ENCODE results near the gene PRAMEF1.
"Not testable (repeated sequence)": the region's sequence is repeated elsewhere in the genome, so short reads cannot be mapped to it uniquely, and the experiment has no call there.

PRAMEF1 gene

GRCh38 chr1:12791097-12791496, at the start of gene PRAMEF1:
PRAMEF1 (plus strand) TSS chr1:12791397; CDS start chr1:12793228, 1,831 bp downstream.
- DNase-seq: not testable (repeated sequence)

GRCh38 chr1:12741946-12742345, 49.3 kb upstream of the PRAMEF1 start:
- DNase-seq: no peak

- DNase-seq: no peak
These were observed 45.8 kb upstream of the PRAMEF1 start for GRCh38 chr1:12745126-12745991.

GRCh38 chr1:12745992-12746323, 45.2 kb upstream of the PRAMEF1 start, which contains the start of gene CFAP107:
CFAP107 (plus strand) TSS chr1:12746200; CDS start chr1:12746431, 231 bp downstream.
- no peak for DNase-seq

- DNase-seq: no peak
These were observed 42.3 kb upstream of the PRAMEF1 start for GRCh38 chr1:12748778-12749355.

GRCh38 chr1:12754738-12755137, 36.5 kb upstream of the PRAMEF1 start:
- no peak for DNase-seq

- no peak for DNase-seq
These were observed 34.9 kb upstream of the PRAMEF1 start for GRCh38 chr1:12756273-12756672.

GRCh38 chr1:12756768-12757413, 34.3 kb upstream of the PRAMEF1 start:
- no peak for DNase-seq

- no peak for DNase-seq
These were observed 33.4 kb upstream of the PRAMEF1 start for GRCh38 chr1:12757836-12758235.

GRCh38 chr1:12760256-12760795, 30.9 kb upstream of the PRAMEF1 start:
- no peak for DNase-seq

- no peak for DNase-seq
These were observed 29.4 kb upstream of the PRAMEF1 start for GRCh38 chr1:12761781-12762180.

GRCh38 chr1:12762766-12763165, 28.4 kb upstream of the PRAMEF1 start:
- DNase-seq: no peak

GRCh38 chr1:12763479-12763878, 27.7 kb upstream of the PRAMEF1 start:
- no peak for DNase-seq

GRCh38 chr1:12764016-12764415, 27.2 kb upstream of the PRAMEF1 start:
- no peak for DNase-seq

- no peak for DNase-seq
These were observed 22.2 kb upstream of the PRAMEF1 start for GRCh38 chr1:12769031-12769430.

GRCh38 chr1:12769976-12770505, 21.2 kb upstream of the PRAMEF1 start:
- no peak for DNase-seq

- DNase-seq: no peak
These were observed 20.6 kb upstream of the PRAMEF1 start for GRCh38 chr1:12770620-12771019.

- no peak for DNase-seq
These were observed 20.0 kb upstream of the PRAMEF1 start for GRCh38 chr1:12771186-12771585.

- DNase-seq: no peak
These were observed 18.7 kb upstream of the PRAMEF1 start for GRCh38 chr1:12772520-12772919.

- no peak for DNase-seq
These were observed 17.8 kb upstream of the PRAMEF1 start, which contains the start of gene PRAMEF12 for GRCh38 chr1:12773438-12773837. PRAMEF12 (plus strand) TSS chr1:12773738; CDS start chr1:12774868, 1,130 bp downstream.

- DNase-seq: no peak
These were observed 16.3 kb upstream of the PRAMEF1 start for GRCh38 chr1:12774801-12775345.

GRCh38 chr1:12775443-12775842, 15.8 kb upstream of the PRAMEF1 start:
- DNase-seq: no peak

All from CD4-positive, alpha-beta T cell treated with Interleukin-4 for 1 hour (primary cell).